Activated naive CD4-positive, alpha-beta T cell treated with anti-CD3 and anti-CD28 coated beads for 36 hours (primary cell): ENCODE measurements around the gene ATXN1L. TPM values are rescaled to one million over a fixed set of nuclear protein-coding genes. Genes with fewer than 3 reads are reported as not detected.

ENCODE experiments used
- CTCF ChIA-PET: fragments of 350-600 bp; sonication (Branson Sonifier 250); formaldehyde crosslinking; loops from one replicate; lab custom pipeline; 2021; ENCODE audit warnings: antibody characterized with exemption; lab: Charles Lee
- DNase-seq: peaks from one replicate; pipeline ENCODE4 v3.0.0-alpha.2; 2020
- H3K27ac Mint-ChIP-seq: one replicate; pipeline ENCODE4 v1.8.0; 2021; ENCODE audit warnings: mild to moderate bottlenecking, mixed read lengths
- H3K27me3 Mint-ChIP-seq: one replicate; pipeline ENCODE4 v1.8.0; 2021; ENCODE audit warnings: low read depth, mixed read lengths
- H3K36me3 Mint-ChIP-seq: one replicate; pipeline ENCODE4 v1.8.0; 2021; ENCODE audit warnings: low read depth, mixed read lengths
- H3K4me1 Mint-ChIP-seq: one replicate; pipeline ENCODE4 v1.8.0; 2021; ENCODE audit warnings: low read depth, mixed read lengths
- H3K4me3 Mint-ChIP-seq: one replicate; pipeline ENCODE4 v1.8.0; 2021; ENCODE audit warnings: mild to moderate bottlenecking, moderate library complexity, mixed read lengths
- H3K9me3 Mint-ChIP-seq: one replicate; pipeline ENCODE4 v1.8.0; 2021; ENCODE audit warnings: mixed read lengths
- intact Hi-C: fragments of 100-400 bp; cut with micrococcal nuclease; formaldehyde crosslinking; loops from one replicate; pipeline ENCODE4 v1.15.1; 2023
- total RNA-seq, 2 experiments: library from RNA; stranded (reverse); gene quantifications; one replicate each; pipeline ENCODE4 v1.2.3, GENCODE V29; 2021

Gene ATXN1L
- total RNA-seq, 2 experiments from 2014 or later, result 11.3 to 11.9 TPM

DNA sequence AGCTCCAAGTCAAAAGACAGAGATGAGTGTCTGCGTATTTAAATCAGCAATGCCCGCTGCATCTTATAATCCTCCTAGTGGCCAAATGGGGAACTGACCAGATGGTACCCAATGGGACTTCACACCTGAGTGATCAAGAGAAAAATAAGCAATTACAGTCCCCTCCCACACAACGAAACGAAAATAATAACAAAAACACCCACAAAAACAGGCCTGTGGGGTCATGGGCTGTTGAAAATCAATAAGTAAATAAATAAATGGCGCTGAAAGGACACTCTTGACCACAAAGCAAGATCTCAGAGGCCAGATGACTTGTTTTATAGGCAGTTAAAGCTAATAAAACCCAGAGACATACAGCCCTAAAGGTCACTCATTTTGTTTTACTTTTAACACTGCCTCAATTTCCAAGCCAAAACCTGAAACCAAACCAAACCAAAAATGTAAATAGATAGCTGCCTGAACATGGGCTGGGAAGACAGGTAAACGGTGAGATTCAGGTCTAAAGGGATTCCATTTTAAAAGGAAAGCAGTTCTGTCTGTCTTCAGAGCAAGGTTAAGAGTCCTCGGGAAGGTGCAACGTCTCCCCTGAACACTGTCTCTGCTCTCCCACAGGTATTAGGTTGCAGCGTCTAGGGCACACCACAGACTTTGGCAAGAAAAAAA lies 36.9 kb downstream of the ATXN1L start:
- Mint-ChIP-seq H3K9me3 (no peaks in the 10 kb centered on the region), H3K36me3 (peaks cover 2% of the 10 kb centered on the region), H3K4me1 (peaks cover 48% of the 10 kb centered on the region), H3K27ac (peak overlapping the region; percentile 43), H3K4me3 (peak overlapping the region; percentile 79), H3K27me3 (no peaks in the 10 kb centered on the region)
- CTCF ChIA-PET, result interaction anchor here (0.6 to 4.5 kb wide), 35 partner anchors 9 to 1318 kb away, joined by 3 to 52 read pairs (median 4); partner anchors contain the start of genes AP1G1 and IST1
- peak; percentile 89 for DNase-seq
- intact Hi-C loops, result loop anchor here (1.0 to 5.0 kb wide), 7 partner anchors 73 to 315 kb away; partner anchors contain the start of genes DHODH, DHX38, PHLPP2 and TXNL4B

GRCh38 chr16:71883168-71883848 lies 37.5 kb downstream of the ATXN1L start:
- peak overlapping the region; percentile 79 for H3K4me3 Mint-ChIP-seq
- no peaks in the 10 kb centered on the region for H3K27me3 Mint-ChIP-seq
- intact Hi-C loops, result loop anchor here (1.0 to 5.0 kb wide), 6 partner anchors 74 to 316 kb away; partner anchors contain the start of genes DHODH, DHX38 and TXNL4B
- CTCF ChIA-PET, result interaction anchor here (0.6 to 4.5 kb wide), 26 partner anchors 8 to 1319 kb away, joined by 3 to 52 read pairs (median 4); partner anchors contain the start of genes AP1G1 and IST1
- H3K36me3 Mint-ChIP-seq, result peaks cover 2% of the 10 kb centered on the region
- H3K4me1 Mint-ChIP-seq, result peaks cover 48% of the 10 kb centered on the region
- H3K9me3 Mint-ChIP-seq, result no peaks in the 10 kb centered on the region
- DNase-seq, result peak; percentile 66
- H3K27ac Mint-ChIP-seq, result peak overlapping the region; percentile 56

DNA sequence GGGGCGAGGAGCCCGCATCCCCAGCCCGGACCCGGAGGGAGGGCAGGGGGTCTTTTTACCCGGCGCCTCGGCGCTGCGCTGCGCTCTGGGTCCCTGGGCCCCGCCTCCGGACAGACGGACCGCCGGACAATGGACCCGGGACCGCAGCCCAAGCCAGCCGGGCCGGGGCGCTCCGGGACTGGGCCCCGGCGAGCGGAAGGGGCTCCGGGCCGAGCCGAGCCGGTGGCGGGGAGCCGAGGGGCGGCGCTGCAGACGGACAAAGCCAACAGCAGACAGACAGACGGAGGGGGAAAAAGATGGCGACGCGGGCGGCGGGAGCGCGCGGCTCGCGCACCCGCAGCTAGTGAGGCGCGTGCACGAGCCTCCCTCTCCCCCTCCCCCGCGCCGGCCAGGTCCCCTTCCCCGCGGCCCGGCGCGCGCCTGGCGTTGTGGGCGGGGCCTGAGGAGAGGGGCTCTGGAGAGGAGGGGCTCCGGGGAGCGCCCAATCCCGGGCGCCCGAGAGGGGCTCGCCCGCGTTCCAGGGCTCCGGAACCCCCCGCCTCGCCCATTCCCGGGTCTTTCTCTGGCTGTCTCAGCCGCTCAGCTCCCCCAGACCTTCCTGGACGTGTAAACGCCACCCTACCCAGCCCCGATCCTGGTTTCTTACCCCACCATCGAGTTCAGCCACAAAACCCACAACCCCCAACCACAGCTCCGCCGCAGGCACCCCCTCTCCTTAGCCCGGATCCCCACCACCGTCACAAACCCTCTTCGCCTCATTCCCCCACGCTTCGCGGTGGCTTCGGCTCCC lies 38.3 kb downstream of the ATXN1L start, which contains the start of gene ZNF821:
ZNF821 (minus strand) TSS at position 334 of the 790 bp plus-strand sequence. CDS start 4,236 bp downstream, outside the sequence.
- H3K4me1 Mint-ChIP-seq, result peaks cover 46% of the 10 kb centered on the region
- DNase-seq, result peak; percentile 73

DNA sequence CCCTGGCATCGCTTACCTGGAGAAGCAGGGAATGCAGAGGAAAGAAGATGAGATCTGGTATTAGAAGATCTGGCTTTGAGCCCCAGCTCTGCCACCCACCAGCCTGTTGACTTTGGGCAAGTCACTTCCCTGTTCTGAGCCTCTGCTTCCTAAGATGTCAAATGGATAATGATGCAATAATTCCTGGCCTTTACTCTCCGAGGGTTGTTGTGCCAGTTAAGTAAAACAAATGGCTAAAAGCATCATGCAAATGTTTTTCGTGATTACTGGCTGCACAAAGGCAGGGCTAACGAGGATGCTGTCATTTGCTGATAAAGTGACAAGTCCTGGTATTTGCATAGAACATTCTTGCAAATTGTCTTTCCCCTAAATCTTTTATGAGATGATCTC lies 39.5 kb downstream of the ATXN1L start:
- Mint-ChIP-seq H3K27me3 (no peaks in the 10 kb centered on the region), H3K9me3 (no peaks in the 10 kb centered on the region), H3K4me3 (peak overlapping the region; percentile 93), H3K36me3 (peaks cover 2% of the 10 kb centered on the region), H3K27ac (peak overlapping the region; percentile 31), H3K4me1 (peaks cover 37% of the 10 kb centered on the region)
- intact Hi-C loops, result no loop called here
- CTCF ChIA-PET, result interaction anchor here (1.0 to 1.4 kb wide), 2 partner anchors 18 to 76 kb away, joined by 3 to 5 read pairs; no protein-coding TSS in a partner anchor
- DNase-seq, result no peak

More for the DNA sequence above, 38.3 kb downstream of the ATXN1L start, which contains the start of gene ZNF821:
- CTCF ChIA-PET, result interaction anchor here (0.7 to 4.5 kb wide), 13 partner anchors 7 to 117 kb away, joined by 3 to 52 read pairs (median 5); partner anchors contain the start of genes AP1G1 and IST1
- Mint-ChIP-seq H3K4me3 (peak within 1 kb of the TSS; percentile 93), H3K27ac (peak within 1 kb of the TSS; percentile 80), H3K36me3 (peaks cover 2% of the 10 kb centered on the region), H3K9me3 (no peaks in the 10 kb centered on the region), H3K27me3 (no peaks in the 10 kb centered on the region)
- intact Hi-C loops, result loop anchor here (1.0 to 5.0 kb wide), 7 partner anchors 11 to 317 kb away; partner anchors contain the start of genes DHODH, DHX38, IST1 and TXNL4B

GRCh38 chr16:71889147-71889546 lies 43.4 kb downstream of the ATXN1L start:
- no peak for DNase-seq
- Mint-ChIP-seq H3K9me3 (no peaks in the 10 kb centered on the region), H3K4me1 (peaks cover 13% of the 10 kb centered on the region), H3K27ac (no peak overlapping the region), H3K4me3 (no peak overlapping the region), H3K36me3 (peaks cover 2% of the 10 kb centered on the region), H3K27me3 (no peaks in the 10 kb centered on the region)
- CTCF ChIA-PET, result no interaction called here
- intact Hi-C loops, result no loop called here

DNA sequence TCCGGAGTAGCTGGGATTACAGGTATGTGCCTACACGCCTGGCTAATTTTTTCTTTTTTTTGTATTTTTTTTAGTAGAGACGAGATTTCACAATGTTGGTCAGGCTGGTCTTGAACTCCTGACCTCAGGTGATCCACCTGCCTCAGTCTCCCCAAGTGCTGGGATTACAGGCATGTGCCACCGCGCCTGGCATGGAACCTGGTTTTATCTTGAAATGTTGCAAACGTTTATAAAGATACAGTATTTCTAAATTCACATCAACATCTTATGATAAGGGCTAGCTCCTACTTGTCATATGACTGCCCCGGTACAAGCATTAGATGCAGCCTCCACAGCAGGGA lies 48.1 kb downstream of the ATXN1L start:
- Mint-ChIP-seq H3K4me3 (peak overlapping the region; percentile 97), H3K27me3 (no peaks in the 10 kb centered on the region), H3K36me3 (peaks cover 9% of the 10 kb centered on the region), H3K9me3 (no peaks in the 10 kb centered on the region), H3K4me1 (peaks cover 23% of the 10 kb centered on the region), H3K27ac (peak overlapping the region; percentile 96)
- DNase-seq, result no peak
- CTCF ChIA-PET, result interaction anchor here (0.6 to 3.2 kb wide), 3 partner anchors 7 to 248 kb away, joined by 4 to 24 read pairs (median 7); partner anchors contain the start of gene ZNF821
- intact Hi-C loops, result loop anchor here (2.0 to 10.0 kb wide), 3 partner anchors 13 to 409 kb away; partner anchors contain the start of gene ZNF19

DNA sequence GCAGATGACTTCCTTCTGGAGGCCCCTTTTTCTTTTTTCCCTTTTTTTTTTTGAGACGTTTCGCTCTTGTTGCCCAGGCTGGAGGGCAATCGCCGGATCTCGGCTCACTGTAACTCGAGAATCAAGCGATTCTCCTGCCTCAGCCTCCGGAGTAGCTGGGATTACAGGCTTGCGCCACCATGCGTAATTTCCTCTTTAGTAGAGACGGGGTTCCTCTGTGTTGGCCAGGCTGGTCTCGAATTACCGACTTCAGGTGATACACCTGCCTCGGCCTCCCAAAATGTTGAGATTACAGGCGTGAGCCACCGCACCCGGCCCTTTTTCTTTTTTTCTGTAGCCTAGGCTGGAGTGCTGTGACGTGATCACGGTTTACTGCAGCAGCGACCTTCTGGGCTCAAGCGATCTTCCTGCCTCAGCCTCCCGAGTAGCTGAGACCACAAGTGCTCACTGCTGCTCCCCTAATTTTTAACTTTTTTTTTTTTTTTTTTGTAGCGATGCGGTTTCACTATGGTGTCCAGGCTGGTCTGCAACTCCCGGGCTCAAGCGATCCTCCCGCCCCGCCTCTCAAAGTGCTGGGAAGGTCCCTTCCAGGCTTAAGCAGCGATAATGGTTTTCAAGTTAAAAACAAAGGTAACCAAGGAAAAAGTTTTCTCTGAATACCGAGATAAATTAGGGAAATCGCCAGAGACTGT lies 48.6 kb downstream of the ATXN1L start:
- CTCF ChIA-PET, result interaction anchor here (0.6 to 3.2 kb wide), 3 partner anchors 8 to 249 kb away, joined by 4 to 24 read pairs (median 7); partner anchors contain the start of gene ZNF821
- DNase-seq, result peak; percentile 68
- Mint-ChIP-seq H3K27me3 (no peaks in the 10 kb centered on the region), H3K9me3 (no peaks in the 10 kb centered on the region), H3K4me1 (peaks cover 28% of the 10 kb centered on the region), H3K4me3 (peak overlapping the region; percentile 97), H3K27ac (peak overlapping the region; percentile 96), H3K36me3 (peaks cover 11% of the 10 kb centered on the region)
- intact Hi-C loops, result loop anchor here (2.0 to 10.0 kb wide), 3 partner anchors 14 to 410 kb away; partner anchors contain the start of gene ZNF19

DNA sequence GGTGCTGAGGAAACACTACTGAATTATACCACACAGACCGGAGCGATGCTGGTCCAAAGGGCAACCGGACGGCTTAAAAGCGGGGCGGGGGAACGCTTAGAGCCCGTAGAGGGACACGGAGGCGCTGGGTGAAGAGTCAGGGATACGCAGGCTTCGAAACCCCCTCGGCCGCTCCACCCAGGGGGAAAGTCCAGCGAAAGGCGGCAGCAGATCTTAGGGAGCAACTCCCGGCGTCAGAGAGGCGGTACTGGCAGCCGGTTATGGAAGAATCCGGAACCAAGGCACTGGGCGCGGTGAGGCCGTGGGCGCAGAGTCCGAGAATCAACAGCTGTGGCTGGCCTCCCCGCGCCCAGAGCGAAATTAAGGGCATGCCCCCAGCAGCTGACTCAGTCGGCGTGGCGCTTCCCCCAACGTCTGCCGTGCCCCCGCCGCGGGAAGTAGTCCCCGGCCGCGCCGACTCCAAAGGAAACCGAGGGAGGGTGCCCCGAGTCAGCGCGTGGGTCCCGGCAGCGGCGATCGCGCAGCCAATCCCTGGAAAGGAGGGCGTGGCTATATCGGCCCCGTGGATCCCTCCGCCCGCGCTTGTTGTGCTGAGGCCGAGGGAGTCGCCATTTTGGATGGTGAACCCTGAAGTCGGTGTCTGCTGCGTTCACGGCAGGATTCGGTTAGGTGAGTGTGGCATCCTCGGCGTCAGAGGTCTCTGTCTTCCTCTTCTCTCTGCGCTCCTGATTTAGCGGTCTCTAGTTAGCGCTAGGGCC lies 49.3 kb downstream of the ATXN1L start, which contains the start of gene IST1:
IST1 (plus strand) TSS at position 611 of the 758 bp plus-strand sequence. CDS start 20,110 bp downstream, outside the sequence.
- peaks cover 11% of the 10 kb centered on the region for H3K36me3 Mint-ChIP-seq
- peak within 1 kb of the TSS; percentile 97 for H3K4me3 Mint-ChIP-seq
- peaks cover 33% of the 10 kb centered on the region for H3K4me1 Mint-ChIP-seq
- peak within 1 kb of the TSS; percentile 96 for H3K27ac Mint-ChIP-seq
- CTCF ChIA-PET, result interaction anchor here (3.2 kb wide), 1 partner anchor 13 kb away, joined by 24 read pairs; the partner anchor contains the start of gene ZNF821
- intact Hi-C loops, result loop anchor here (1.0 to 10.0 kb wide), 11 partner anchors 11 to 410 kb away; partner anchors contain the start of genes DHODH, DHX38, PHLPP2 and TXNL4B
- H3K27me3 Mint-ChIP-seq, result no peaks in the 10 kb centered on the region
- DNase-seq, result peak; percentile 99
- H3K9me3 Mint-ChIP-seq, result no peaks in the 10 kb centered on the region

DNA sequence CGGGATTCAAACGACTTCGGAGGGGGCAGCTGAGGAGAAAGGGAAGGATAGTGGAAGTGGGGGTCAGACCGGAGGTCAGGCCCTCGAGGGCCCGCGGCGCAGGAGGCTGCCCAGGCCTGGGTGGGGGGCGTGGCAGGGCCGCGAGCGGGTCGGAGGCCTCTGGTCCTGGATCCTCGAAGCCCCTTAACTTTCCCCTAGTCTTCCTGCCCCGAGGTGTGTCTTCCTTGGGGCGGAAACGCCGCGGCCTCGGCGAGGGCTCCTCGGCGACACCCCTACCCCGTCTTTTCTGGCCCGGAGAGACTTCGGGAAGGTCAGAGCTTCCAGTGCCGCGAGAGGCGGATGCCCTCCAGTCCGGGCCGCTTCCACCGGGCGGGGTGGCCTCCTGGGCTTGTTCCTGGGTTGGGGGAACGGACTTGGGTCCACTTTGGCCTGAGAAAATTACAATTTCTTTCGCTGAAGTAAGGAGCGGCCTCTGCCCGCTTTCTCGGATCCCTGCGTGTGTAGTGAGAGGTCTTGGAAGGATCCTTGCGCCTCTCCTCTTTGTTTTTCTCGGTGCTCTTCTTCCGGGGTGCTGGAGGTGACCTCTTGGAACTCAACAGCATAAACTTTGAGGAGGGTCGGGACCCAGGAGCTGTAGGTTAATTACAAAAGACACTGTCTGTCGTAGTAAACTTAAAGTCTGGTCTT lies 50.0 kb downstream of the ATXN1L start:
- CTCF ChIA-PET, result interaction anchor here (1.3 to 3.2 kb wide), 4 partner anchors 9 to 66 kb away, joined by 4 to 24 read pairs (median 6); partner anchors contain the start of gene ZNF821
- intact Hi-C loops, result loop anchor here (1.0 to 10.0 kb wide), 11 partner anchors 12 to 411 kb away; partner anchors contain the start of genes DHODH, DHX38, PHLPP2 and TXNL4B
- Mint-ChIP-seq H3K4me3 (peak overlapping the region; percentile 97), H3K27me3 (no peaks in the 10 kb centered on the region), H3K27ac (peak overlapping the region; percentile 96), H3K9me3 (no peaks in the 10 kb centered on the region), H3K36me3 (peaks cover 11% of the 10 kb centered on the region), H3K4me1 (peaks cover 37% of the 10 kb centered on the region)
- peak; percentile 43 for DNase-seq
